Panc1 (cell line): ENCODE measurements around the gene FDXACB1. TPM values are rescaled to one million over a fixed set of nuclear protein-coding genes. Genes with fewer than 3 reads are reported as not detected.

Source experiments
- ATAC-seq: fragments of 200-7000 bp; cut with Tn5 transposase; 2 replicates; pipeline ENCODE4 v1.9.1; 2020; ENCODE audit warnings: mild to moderate bottlenecking, moderate library complexity
- BruUV-seq: library from RNA; stranded (reverse); fragments of 400-500 nt; replicated peaks from 2 replicates; lab custom pipeline; 2021; lab: Mats Ljungman, UMichigan
- CTCF ChIA-PET: fragments of 300-600 bp; sonication (Branson Sonifier 250); formaldehyde crosslinking; loops from one replicate; lab custom pipeline; 2022; ENCODE audit warnings: antibody characterized with exemption; lab: Charles Lee
- POLR2A ChIA-PET: fragments of 300-600 bp; sonication (Branson Sonifier 250); formaldehyde crosslinking; loops from one replicate; lab custom pipeline; 2022; ENCODE audit warnings: antibody characterized with exemption; lab: Charles Lee
- DNase-seq: peaks from one replicate; pipeline ENCODE4 v3.0.0-alpha.2; 2010; ENCODE audit warnings: low read depth, low spot score
- H3K27ac ChIP-seq: 2 replicates; pipeline ENCODE4 v1.5.1; 2011; ENCODE audit warnings: mild to moderate bottlenecking, low read length, inconsistent platforms
- H3K27me3 ChIP-seq: fragments of 200-500 bp; sonication (Bioruptor generic); 2 replicates; pipeline ENCODE4 v1.6.0; 2014; ENCODE audit warnings: low read length, inconsistent platforms; ENCODE audit not compliant: control insufficient read depth, insufficient read depth
- H3K36me3 ChIP-seq: fragments of 200-500 bp; sonication (Bioruptor generic); 2 replicates; pipeline ENCODE4 v1.5.1; 2014; ENCODE audit warnings: inconsistent platforms, mild to moderate bottlenecking, low read length, moderate library complexity; ENCODE audit not compliant: control insufficient read depth, insufficient read depth
- H3K4me1 ChIP-seq: 2 replicates; pipeline ENCODE4 v1.5.1; 2011; ENCODE audit warnings: inconsistent platforms, mild to moderate bottlenecking, low read length, moderate library complexity; ENCODE audit not compliant: control insufficient read depth, insufficient read depth
- H3K4me3 ChIP-seq, 2 experiments: 2 replicates each; pipeline ENCODE4 v1.5.1; 2011 to 2012; ENCODE audit warnings: low read depth in 2 of 2, low read length in 2 of 2, mild to moderate bottlenecking in 2 of 2, inconsistent platforms in 1 of 2, moderate library complexity in 1 of 2
- H3K9me3 ChIP-seq: fragments of 200-500 bp; sonication (Bioruptor generic); 2 replicates; pipeline ENCODE4 v1.5.1; 2014; ENCODE audit warnings: low read depth, mild to moderate bottlenecking, inconsistent platforms, low read length, moderate library complexity; ENCODE audit not compliant: control insufficient read depth, insufficient read depth
- POLR2AphosphoS5 ChIP-seq: IDR thresholded peaks from 2 replicates; pipeline ENCODE4 v1.6.1; 2012; ENCODE audit warnings: mild to moderate bottlenecking, low read depth, low read length, moderate library complexity
- SIN3A ChIP-seq: IDR thresholded peaks from 2 replicates; pipeline ENCODE4 v1.6.1; 2012; ENCODE audit warnings: low read depth, mild to moderate bottlenecking, low read length, moderate library complexity, borderline replicate concordance; ENCODE audit not compliant: insufficient read depth
- TCF7L2 ChIP-seq: IDR thresholded peaks from 2 replicates; pipeline ENCODE4 v1.6.1; 2011; ENCODE audit warnings: mild to moderate bottlenecking, low read depth, low read length, inconsistent platforms
- in situ Hi-C: cut with HindIII; loops from 2 replicates; pipeline ENCODE4 v1.10.0; 2016; ENCODE audit warnings: low sequenced_read_pairs, low pct_unique_long_range_greater_than_20kb
- intact Hi-C: fragments of 100-400 bp; cut with micrococcal nuclease; formaldehyde crosslinking; loops from one replicate; pipeline ENCODE4 v1.10.0; 2022; ENCODE audit not compliant: unreplicated experiment
- total RNA-seq: library from RNA; stranded (reverse); gene quantifications from one replicate; pipeline ENCODE4 v1.2.1, GENCODE V29; 2021; ENCODE audit not compliant: unreplicated experiment
- TF ChIP-seq, protein P1 (sequence below), 2 experiments: IDR thresholded peaks; 2 replicates each; pipeline ENCODE4 v1.6.1; 2011 to 2012; ENCODE audit warnings: low read depth in 2 of 2, control low read depth in 1 of 2, low read length in 1 of 2, mild to moderate bottlenecking in 1 of 2, moderate library complexity in 1 of 2; ENCODE audit not compliant: insufficient read depth in 1 of 2
- TF ChIP-seq, protein P2 (sequence below): fragments of 450-650 bp; IDR thresholded peaks from 2 replicates; pipeline ENCODE4 v1.5.1; 2017; ENCODE audit warnings: mild to moderate bottlenecking

Gene FDXACB1
- total RNA-seq, 1 experiment from 2014 or later: 4.1 TPM

DNA sequence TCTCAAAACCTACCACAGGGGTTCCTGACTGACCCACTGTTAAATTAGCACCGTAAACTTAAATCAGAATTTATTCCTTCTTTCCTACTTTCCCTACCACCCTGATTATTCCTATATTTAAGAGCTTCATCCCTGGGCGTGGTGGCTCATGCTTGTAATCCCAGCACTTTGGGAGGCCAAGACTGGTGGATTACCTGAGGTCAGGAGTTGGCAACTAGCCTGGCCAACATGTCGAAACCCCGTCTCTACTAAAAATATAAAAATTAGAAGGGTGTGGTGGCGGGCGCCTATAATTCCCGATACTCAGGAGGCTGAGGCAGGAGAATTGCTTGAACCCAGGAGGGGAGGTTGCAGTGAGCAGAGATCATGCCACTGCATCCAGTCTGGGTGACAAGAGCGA is 27.9 kb downstream of the FDXACB1 start:
- ChIA-PET CTCF (interaction anchor here (0.6 to 0.7 kb wide), 2 partner anchors 40 to 411 kb away, joined by 5 to 12 read pairs; no protein-coding TSS in a partner anchor), POLR2A (interaction anchor here (0.6 to 0.7 kb wide), 2 partner anchors 25 to 279 kb away, joined by 3 read pairs; no protein-coding TSS in a partner anchor)
- Histone ChIP-seq H3K27ac (no peak overlapping the region), H3K4me3 (no peak overlapping the region), H3K27me3 (no peaks in the 10 kb centered on the region), H3K9me3 (no peaks in the 10 kb centered on the region), H3K4me1 (no peaks in the 10 kb centered on the region), H3K36me3 (peaks cover 7% of the 10 kb centered on the region; the same call in 1 of the 2 replicates)
- no peak for ATAC-seq
- TF ChIP-seq TCF7L2: no peak
- TF ChIP-seq, protein P1, sequence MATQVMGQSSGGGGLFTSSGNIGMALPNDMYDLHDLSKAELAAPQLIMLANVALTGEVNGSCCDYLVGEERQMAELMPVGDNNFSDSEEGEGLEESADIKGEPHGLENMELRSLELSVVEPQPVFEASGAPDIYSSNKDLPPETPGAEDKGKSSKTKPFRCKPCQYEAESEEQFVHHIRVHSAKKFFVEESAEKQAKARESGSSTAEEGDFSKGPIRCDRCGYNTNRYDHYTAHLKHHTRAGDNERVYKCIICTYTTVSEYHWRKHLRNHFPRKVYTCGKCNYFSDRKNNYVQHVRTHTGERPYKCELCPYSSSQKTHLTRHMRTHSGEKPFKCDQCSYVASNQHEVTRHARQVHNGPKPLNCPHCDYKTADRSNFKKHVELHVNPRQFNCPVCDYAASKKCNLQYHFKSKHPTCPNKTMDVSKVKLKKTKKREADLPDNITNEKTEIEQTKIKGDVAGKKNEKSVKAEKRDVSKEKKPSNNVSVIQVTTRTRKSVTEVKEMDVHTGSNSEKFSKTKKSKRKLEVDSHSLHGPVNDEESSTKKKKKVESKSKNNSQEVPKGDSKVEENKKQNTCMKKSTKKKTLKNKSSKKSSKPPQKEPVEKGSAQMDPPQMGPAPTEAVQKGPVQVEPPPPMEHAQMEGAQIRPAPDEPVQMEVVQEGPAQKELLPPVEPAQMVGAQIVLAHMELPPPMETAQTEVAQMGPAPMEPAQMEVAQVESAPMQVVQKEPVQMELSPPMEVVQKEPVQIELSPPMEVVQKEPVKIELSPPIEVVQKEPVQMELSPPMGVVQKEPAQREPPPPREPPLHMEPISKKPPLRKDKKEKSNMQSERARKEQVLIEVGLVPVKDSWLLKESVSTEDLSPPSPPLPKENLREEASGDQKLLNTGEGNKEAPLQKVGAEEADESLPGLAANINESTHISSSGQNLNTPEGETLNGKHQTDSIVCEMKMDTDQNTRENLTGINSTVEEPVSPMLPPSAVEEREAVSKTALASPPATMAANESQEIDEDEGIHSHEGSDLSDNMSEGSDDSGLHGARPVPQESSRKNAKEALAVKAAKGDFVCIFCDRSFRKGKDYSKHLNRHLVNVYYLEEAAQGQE (IDR thresholded peaks at IDR 0.05; ENCODE audit: insufficient read depth in 1 of 2, low read depth in 2 of 2, low read length in 1 of 2): no peak
- TF ChIP-seq, protein P2, sequence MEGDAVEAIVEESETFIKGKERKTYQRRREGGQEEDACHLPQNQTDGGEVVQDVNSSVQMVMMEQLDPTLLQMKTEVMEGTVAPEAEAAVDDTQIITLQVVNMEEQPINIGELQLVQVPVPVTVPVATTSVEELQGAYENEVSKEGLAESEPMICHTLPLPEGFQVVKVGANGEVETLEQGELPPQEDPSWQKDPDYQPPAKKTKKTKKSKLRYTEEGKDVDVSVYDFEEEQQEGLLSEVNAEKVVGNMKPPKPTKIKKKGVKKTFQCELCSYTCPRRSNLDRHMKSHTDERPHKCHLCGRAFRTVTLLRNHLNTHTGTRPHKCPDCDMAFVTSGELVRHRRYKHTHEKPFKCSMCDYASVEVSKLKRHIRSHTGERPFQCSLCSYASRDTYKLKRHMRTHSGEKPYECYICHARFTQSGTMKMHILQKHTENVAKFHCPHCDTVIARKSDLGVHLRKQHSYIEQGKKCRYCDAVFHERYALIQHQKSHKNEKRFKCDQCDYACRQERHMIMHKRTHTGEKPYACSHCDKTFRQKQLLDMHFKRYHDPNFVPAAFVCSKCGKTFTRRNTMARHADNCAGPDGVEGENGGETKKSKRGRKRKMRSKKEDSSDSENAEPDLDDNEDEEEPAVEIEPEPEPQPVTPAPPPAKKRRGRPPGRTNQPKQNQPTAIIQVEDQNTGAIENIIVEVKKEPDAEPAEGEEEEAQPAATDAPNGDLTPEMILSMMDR: no peak
- TF ChIP-seq SIN3A: no peak
- no peak for TF ChIP-seq POLR2AphosphoS5
- intact Hi-C loops (no loop called here), in situ Hi-C loops (no loop called here)
- no peak for DNase-seq
- BruUV-seq: no TSS peak

DNA sequence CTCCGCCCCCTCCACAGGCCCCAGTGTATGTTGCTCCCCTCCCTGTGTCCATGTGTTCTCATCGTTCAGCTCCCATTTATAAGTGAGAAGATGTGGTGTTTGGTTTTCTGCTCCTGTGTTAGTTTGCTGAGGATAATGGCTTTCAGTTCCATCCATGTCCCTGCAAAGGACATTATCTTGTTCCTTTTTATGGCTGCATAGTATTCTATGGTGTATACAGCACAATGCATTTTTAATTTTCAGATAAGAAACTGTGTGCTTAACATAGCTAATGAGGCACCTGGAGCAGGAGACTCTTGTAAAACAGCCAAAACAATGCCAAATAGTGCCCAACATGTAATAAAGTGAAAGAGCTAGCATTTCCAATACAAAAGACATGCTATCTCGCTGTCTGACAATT is 29.3 kb downstream of the FDXACB1 start:
- CTCF ChIA-PET: no interaction called here
- POLR2A ChIA-PET: no interaction called here
- H3K27me3 ChIP-seq: no peaks in the 10 kb centered on the region
- in situ Hi-C loops (no loop called here), intact Hi-C loops (no loop called here)
- H3K4me1 ChIP-seq: no peaks in the 10 kb centered on the region
- TF ChIP-seq TCF7L2: no peak
- no peak overlapping the region for H3K4me3 ChIP-seq
- no peak overlapping the region for H3K27ac ChIP-seq
- BruUV-seq: no TSS peak
- no peak for DNase-seq
- ATAC-seq: no peak
- peaks cover 7% of the 10 kb centered on the region; the same call in 1 of the 2 replicates for H3K36me3 ChIP-seq
- no peaks in the 10 kb centered on the region for H3K9me3 ChIP-seq

DNA sequence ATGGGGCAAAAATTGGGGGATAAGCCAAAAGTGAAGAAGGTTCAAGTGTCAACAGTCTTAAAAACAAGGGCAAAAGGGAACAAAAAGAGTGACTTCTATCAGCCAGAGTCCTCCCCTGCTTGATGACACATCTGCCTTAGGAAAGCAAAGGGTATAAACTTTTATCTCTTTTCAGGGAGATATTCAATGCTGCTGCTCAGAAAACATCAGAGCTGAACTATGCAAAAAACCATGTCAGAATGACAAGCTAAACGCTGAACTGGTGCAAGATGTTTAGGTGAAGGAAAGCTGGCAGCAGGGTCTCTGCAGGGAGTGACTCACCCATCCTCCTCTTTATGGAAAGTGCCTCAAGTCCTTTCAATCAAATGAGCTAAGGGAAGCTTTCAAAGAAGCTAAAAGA is 32.3 kb downstream of the FDXACB1 start:
- no peak for DNase-seq
- no peaks in the 10 kb centered on the region for H3K27me3 ChIP-seq
- intact Hi-C loops (no loop called here), in situ Hi-C loops (no loop called here)
- CTCF ChIA-PET: no interaction called here
- no peaks in the 10 kb centered on the region for H3K4me1 ChIP-seq
- no peak overlapping the region for H3K4me3 ChIP-seq
- TF ChIP-seq, protein P2: no peak
- TF ChIP-seq SIN3A (no peak), POLR2AphosphoS5 (no peak), TCF7L2 (no peak)
- TF ChIP-seq, protein P1 (IDR thresholded peaks at IDR 0.05; ENCODE audit: insufficient read depth in 1 of 2, low read depth in 2 of 2, low read length in 1 of 2): no peak
- no peaks in the 10 kb centered on the region for H3K36me3 ChIP-seq
- POLR2A ChIA-PET: no interaction called here
- no TSS peak for BruUV-seq
- ATAC-seq: no peak
- no peaks in the 10 kb centered on the region for H3K9me3 ChIP-seq
- H3K27ac ChIP-seq: no peak overlapping the region
